ENCODE measurements around the gene CAPS.

DNA sequence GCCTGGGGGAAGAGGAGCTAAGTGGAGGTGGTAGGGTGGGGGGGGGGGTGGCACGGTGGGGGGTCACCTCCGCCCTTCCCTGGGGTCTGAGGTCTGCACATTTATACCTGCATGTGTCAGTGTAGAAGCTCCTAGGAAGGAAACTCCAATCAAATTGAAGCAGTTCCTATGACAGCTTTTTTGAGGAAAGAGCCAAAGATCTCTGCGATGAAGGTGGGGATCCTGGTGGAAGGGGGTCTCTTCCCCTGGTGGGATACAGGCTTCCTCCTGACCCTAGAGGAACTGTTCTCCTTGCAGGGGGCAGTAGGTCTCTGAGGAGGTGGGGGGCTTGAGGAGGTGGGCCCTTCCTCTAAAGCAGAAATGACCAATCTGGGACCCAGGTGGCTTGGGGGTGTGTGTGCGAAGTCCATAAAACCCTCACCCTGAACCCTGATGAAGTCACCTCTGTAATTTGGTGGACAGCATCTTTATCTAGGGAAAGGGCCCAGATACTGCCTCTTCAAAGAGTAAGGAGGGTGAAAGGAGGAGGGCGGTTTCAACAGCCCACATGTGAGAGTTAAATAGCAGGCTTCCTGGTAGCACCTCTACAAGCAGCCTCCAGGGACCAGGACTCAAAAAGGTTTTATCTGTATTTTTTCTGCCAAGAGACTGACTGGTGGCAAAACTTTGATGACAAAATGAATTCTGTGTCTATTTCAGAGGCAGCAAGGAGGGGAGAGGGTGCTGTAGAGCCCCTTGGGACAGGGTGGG is 50.9 kb downstream of the CAPS start:
- TF ChIP-seq EZH2phosphoT487 (IDR thresholded peaks at IDR 0.05) (no peak), EZH2 (IDR thresholded peaks at IDR 0.05) (no peak)
- TF ChIP-seq, protein P1, sequence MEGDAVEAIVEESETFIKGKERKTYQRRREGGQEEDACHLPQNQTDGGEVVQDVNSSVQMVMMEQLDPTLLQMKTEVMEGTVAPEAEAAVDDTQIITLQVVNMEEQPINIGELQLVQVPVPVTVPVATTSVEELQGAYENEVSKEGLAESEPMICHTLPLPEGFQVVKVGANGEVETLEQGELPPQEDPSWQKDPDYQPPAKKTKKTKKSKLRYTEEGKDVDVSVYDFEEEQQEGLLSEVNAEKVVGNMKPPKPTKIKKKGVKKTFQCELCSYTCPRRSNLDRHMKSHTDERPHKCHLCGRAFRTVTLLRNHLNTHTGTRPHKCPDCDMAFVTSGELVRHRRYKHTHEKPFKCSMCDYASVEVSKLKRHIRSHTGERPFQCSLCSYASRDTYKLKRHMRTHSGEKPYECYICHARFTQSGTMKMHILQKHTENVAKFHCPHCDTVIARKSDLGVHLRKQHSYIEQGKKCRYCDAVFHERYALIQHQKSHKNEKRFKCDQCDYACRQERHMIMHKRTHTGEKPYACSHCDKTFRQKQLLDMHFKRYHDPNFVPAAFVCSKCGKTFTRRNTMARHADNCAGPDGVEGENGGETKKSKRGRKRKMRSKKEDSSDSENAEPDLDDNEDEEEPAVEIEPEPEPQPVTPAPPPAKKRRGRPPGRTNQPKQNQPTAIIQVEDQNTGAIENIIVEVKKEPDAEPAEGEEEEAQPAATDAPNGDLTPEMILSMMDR (IDR thresholded peaks at IDR 0.05) = no peak

Data from neural progenitor cell (in vitro differentiated cells).